NCI-H2081 (cell line): ENCODE results near the gene SLC25A47.

ENCODE experiments used
- DNase-seq, 2 experiments: peaks; one replicate each; lab custom pipeline; 2025; lab: John Stamatoyannopoulos, UW

The SLC25A47 gene

DNA sequence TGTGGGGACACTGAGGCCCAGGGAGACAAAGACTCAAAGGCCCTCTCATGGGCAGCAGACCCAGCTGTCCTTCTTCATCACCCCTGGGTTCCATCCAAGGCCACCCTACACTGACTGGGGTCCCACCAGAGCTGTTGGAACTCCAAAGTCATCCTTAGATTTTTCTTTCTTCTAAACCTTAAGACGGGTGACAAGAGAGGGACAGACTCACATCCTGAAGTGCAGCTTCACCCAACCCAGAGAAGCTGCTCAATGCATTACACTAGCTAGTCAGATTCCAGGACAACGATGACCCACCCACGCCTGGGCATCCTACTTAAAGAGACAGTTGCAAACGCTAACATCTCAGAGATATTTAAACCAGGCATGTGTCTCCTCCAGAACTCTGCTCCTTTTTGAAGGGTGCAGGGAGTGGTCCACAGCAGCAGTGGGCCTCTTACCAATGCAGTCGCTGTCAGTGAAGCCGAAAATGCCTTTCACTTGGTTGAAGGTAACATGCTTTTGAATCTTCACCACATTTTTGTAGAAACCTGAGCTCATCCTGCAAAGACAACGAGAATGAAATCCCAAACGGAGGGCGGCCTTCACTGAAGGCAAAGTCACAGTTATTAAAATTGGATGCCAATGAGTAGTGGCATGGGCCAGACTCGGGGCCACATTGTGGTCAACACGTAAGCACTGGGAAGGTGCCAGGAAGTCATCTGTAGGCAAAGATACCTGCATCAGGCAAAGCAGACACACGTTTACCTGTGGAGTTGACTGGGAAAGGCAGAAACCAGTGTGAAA is 23.4 kb downstream of the SLC25A47 start:
- DNase-seq = no peak

GRCh38 chr14:100348253-100348729 is 25.2 kb downstream of the SLC25A47 start:
- DNase-seq = peak; percentile 81 to 96

GRCh38 chr14:100348784-100349685 is 25.9 kb downstream of the SLC25A47 start:
- peak; percentile 97 to 99 for DNase-seq

GRCh38 chr14:100350276-100350926 is 27.3 kb downstream of the SLC25A47 start:
- DNase-seq = no peak

- DNase-seq = no peak
Measured at GRCh38 chr14:100350986-100351385, 27.8 kb downstream of the SLC25A47 start.

- DNase-seq = no peak
Measured at GRCh38 chr14:100358396-100358795, 35.3 kb downstream of the SLC25A47 start.

DNA sequence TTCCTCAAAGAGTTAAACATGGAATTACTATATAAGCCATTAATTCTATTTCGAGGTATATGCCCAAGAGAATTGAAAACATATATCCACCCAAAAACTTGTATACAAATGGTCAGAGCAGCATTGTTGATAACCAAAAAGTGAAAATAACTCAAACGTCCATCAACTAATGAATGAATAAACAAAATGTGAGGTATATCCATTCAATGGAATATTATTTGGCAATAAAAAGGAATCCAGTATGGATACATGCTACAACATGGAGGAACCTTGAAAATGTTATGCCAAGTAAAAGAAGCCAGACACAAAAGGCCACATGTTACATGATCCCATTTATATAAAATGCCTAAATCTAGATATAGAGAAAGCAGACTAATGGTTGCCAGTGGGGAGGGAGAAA is 36.0 kb downstream of the SLC25A47 start:
- no peak for DNase-seq

DNA sequence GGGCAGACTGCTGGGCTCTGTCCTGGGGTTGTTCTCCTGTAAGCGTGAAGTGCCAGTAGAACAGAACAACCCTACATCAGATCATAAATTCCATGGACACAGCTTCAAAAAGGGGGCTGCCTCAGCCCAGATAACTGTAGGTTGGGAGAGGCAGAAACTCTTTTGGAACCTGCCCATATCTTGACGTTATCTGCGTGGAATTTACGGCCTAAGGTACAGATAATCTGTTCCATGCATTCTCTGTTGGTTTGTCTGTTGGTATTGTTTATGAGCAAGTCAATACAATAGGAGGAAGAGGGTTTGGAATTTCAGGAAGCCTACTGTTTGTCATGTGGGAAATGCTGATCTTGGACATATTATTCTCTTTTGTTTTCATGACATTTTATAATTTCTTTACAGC is 36.7 kb downstream of the SLC25A47 start:
- no peak for DNase-seq

GRCh38 chr14:100361626-100362025 is 38.5 kb downstream of the SLC25A47 start:
- DNase-seq = no peak

GRCh38 chr14:100362311-100362927 is 39.3 kb downstream of the SLC25A47 start:
- peak; percentile 48 to 89 for DNase-seq

GRCh38 chr14:100363053-100363452 is 39.9 kb downstream of the SLC25A47 start:
- peak; percentile 13 to 82 for DNase-seq

DNA sequence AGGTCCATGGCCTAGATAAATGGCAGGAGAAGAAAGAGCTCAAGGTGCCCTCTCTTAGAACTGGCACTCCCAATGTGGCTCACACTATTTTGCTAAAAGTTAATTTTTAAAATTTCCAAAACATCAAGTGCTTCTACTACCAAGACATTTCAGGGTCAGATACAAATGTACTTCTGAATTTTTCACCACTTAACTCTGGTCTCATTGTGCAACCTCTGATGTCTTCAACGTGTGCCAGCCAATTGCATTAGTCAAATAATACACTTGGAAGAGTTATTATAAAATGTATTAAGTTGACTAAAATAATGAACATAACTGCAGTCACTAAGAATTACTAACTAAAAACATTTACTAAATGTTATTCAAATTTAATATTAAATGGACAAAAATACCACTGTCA is 41.3 kb downstream of the SLC25A47 start:
- DNase-seq = no peak

GRCh38 chr14:100365741-100366140 is 42.6 kb downstream of the SLC25A47 start:
- DNase-seq = no peak

DNA sequence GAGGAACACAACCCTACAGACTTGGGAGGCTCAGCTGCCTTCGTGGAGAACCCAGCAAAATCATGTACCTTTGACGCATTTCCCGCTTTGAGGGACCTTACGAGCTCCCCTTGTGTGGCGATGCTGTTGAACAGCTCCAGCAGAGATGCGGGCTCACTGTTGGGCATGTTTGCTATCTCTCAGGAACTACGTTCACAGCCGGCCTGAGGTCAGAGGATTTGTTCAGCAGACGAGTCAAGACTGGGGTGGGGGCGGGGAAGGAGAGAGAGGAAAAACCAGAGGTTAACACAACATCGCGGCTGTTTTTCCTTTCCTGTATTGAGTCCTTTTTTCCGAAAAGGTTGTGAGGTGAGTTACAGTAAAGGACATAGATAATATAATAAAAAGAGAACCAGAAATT is 45.9 kb downstream of the SLC25A47 start:
- DNase-seq = no peak

DNA sequence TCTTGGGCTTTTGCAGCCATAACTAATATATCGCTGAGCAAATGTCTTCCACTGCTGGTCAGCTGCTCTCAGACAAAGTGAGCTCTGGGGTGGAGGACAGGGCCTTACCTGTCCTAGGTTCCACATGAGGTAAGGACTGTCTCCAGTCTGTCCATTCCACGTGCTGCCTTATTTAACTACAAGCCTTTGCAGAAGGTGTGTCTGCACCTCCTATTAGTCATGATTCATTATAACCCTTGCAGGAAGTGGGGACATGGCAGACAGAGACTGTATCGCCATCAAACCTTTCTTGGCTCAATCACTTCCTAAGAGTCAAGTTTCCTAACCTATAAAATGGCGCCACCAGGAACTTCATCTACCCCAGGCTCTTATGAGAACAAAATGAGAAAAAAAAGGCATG is 46.9 kb downstream of the SLC25A47 start:
- DNase-seq = no peak

GRCh38 chr14:100371773-100372172 is 48.6 kb downstream of the SLC25A47 start:
- DNase-seq = no peak

GRCh38 chr14:100372357-100373048 is 49.4 kb downstream of the SLC25A47 start:
- no peak for DNase-seq

DNA sequence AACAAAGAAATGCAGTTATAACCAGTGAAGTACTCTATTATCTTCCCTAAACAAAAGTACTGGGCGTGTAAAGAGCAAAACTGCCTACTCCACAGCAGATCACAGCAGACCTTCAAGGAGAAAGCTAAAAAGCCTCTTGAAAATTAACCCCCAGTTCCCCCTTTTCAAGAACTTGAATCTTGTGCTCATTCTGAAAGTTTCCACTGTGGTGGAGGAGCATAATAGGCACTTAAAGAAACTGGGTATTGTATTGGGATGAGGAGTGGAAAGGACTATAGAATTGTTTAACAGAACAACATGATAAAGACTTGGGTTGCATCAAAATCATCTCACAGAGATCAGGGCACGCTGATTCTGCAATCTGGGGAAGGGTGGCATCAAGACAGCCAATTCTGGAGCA is 51.1 kb downstream of the SLC25A47 start:
- DNase-seq = no peak

- DNase-seq = no peak
Measured at GRCh38 chr14:100374876-100375265, 51.7 kb downstream of the SLC25A47 start.

DNA sequence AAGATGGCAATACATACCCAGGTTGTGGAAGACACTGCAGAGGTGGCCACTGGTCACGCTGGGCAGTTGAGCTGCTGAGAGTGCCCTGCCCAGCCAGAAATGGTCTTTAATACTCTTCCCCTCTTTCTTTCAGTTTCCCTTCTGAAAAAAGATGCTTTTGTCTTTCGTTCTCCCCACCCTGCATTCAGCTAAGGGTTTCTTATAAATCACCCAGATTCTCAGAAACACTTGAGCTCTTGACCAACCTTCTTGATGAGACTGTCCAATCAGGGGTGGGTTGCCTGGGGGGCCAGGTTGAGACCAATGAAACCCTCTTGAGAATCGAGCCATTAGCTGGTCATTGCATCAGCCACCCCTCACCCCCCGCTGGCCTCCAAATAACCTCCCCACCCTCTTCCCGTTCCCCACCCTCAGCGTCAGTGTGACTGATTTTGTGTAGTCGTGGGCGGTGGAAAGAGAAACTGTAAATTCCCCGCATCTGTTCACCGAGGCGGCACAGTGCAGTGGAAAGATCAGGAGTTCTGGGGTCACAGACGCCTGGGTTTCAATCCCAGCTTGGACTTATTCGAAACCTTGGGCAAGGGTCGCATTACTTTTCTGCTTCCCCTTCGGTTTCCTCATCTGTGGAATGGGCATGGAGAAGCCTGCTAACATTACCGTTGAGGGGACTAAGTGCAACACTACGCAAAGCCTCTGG is 52.3 kb downstream of the SLC25A47 start:
- DNase-seq = peak; percentile 55 to 78
